HEK293 (cell line): ENCODE results near the gene CYTIP.

Experiments used
- HOXA7 ChIP-seq: sonication (generic); formaldehyde crosslinking; IDR thresholded peaks from 2 replicates; pipeline ENCODE4 v1.8.1; 2022; ENCODE audit warnings: missing genetic modification reagents, borderline replicate concordance
- ZNF140 ChIP-seq: fragments of 450-650 bp; formaldehyde crosslinking; IDR thresholded peaks from 2 replicates; pipeline ENCODE4 v1.5.1; 2016; ENCODE audit warnings: missing biosample characterization, missing genetic modification characterization
- ZNF221 ChIP-seq: fragments of 450-650 bp; formaldehyde crosslinking; IDR thresholded peaks from 2 replicates; pipeline ENCODE4 v1.5.1; 2017; ENCODE audit warnings: missing biosample characterization, missing genetic modification characterization, borderline replicate concordance
- ZNF302 ChIP-seq: fragments of 450-650 bp; formaldehyde crosslinking; IDR thresholded peaks from 2 replicates; pipeline ENCODE4 v1.5.1; 2016; ENCODE audit warnings: missing biosample characterization, missing genetic modification characterization, low read depth
- ZNF335 ChIP-seq: fragments of 450-650 bp; formaldehyde crosslinking; conservative IDR thresholded peaks from 2 replicates; pipeline ENCODE4 v1.5.1; 2016; ENCODE audit warnings: missing biosample characterization, missing genetic modification characterization
- ZNF555 ChIP-seq: fragments of 450-650 bp; formaldehyde crosslinking; conservative IDR thresholded peaks from 2 replicates; pipeline ENCODE4 v1.5.1; 2017; ENCODE audit warnings: missing biosample characterization, mild to moderate bottlenecking, missing genetic modification characterization, inconsistent platforms
- ZNF561 ChIP-seq: fragments of 450-650 bp; IDR thresholded peaks from 2 replicates; pipeline ENCODE4 v1.5.1; 2018; ENCODE audit warnings: missing biosample characterization, missing genetic modification characterization, borderline replicate concordance
- ZNF664 ChIP-seq: fragments of 450-650 bp; formaldehyde crosslinking; IDR thresholded peaks from 2 replicates; pipeline ENCODE4 v1.5.1; 2016; ENCODE audit warnings: missing biosample characterization, missing genetic modification characterization
- TF ChIP-seq, protein P1 (sequence below): fragments of 450-650 bp; formaldehyde crosslinking; IDR thresholded peaks from 2 replicates; pipeline ENCODE4 v1.5.1; 2016; ENCODE audit warnings: missing biosample characterization, missing genetic modification characterization
- TF ChIP-seq, protein P2 (sequence below): fragments of 450-650 bp; formaldehyde crosslinking; IDR thresholded peaks from 2 replicates; pipeline ENCODE4 v1.5.1; 2016; ENCODE audit warnings: missing biosample characterization, missing genetic modification characterization
- TF ChIP-seq, protein P3 (sequence below): fragments of 450-650 bp; formaldehyde crosslinking; IDR thresholded peaks from 2 replicates; pipeline ENCODE4 v1.5.1; 2016; ENCODE audit warnings: missing biosample characterization, missing genetic modification characterization
- TF ChIP-seq, protein P4 (sequence below): fragments of 450-650 bp; formaldehyde crosslinking; IDR thresholded peaks from 2 replicates; pipeline ENCODE4 v1.5.1; 2016; ENCODE audit warnings: missing biosample characterization, missing genetic modification characterization
- TF ChIP-seq, protein P5 (sequence below): sonication (generic); formaldehyde crosslinking; IDR thresholded peaks from 2 replicates; pipeline ENCODE4 v1.8.1; 2022; ENCODE audit warnings: mild to moderate bottlenecking, moderate library complexity, missing genetic modification reagents

DNA sequence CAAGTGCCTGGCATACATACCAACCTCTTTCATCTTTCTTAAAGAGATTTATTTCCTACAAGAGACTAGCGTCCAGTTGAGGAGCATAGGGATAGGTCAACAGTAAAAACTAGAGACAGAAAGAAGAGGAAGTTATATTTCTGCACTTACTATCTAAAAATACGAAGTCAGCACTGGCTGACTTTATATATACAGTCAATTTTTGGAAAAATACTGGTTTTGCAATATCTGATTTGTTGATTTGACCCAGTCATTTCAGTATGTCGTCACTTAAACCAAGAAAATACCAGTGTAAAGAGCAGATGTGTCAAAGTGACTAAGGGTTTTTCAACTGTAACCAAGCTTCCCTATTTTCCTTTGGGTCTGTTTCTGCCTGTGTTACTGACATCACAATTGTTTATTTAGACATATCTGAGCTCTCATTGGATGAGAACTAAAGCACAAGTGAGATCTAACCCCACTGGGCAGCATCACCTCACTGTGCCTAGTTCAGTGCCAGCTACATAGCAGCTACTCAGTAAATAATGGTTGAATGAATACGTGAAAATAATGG is 23.0 kb downstream of the CYTIP start:
- TF ChIP-seq, protein P1, sequence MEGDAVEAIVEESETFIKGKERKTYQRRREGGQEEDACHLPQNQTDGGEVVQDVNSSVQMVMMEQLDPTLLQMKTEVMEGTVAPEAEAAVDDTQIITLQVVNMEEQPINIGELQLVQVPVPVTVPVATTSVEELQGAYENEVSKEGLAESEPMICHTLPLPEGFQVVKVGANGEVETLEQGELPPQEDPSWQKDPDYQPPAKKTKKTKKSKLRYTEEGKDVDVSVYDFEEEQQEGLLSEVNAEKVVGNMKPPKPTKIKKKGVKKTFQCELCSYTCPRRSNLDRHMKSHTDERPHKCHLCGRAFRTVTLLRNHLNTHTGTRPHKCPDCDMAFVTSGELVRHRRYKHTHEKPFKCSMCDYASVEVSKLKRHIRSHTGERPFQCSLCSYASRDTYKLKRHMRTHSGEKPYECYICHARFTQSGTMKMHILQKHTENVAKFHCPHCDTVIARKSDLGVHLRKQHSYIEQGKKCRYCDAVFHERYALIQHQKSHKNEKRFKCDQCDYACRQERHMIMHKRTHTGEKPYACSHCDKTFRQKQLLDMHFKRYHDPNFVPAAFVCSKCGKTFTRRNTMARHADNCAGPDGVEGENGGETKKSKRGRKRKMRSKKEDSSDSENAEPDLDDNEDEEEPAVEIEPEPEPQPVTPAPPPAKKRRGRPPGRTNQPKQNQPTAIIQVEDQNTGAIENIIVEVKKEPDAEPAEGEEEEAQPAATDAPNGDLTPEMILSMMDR (tag by site-specific recombination), result no peak
- TF ChIP-seq ZNF140, result no peak
- TF ChIP-seq, protein P2, sequence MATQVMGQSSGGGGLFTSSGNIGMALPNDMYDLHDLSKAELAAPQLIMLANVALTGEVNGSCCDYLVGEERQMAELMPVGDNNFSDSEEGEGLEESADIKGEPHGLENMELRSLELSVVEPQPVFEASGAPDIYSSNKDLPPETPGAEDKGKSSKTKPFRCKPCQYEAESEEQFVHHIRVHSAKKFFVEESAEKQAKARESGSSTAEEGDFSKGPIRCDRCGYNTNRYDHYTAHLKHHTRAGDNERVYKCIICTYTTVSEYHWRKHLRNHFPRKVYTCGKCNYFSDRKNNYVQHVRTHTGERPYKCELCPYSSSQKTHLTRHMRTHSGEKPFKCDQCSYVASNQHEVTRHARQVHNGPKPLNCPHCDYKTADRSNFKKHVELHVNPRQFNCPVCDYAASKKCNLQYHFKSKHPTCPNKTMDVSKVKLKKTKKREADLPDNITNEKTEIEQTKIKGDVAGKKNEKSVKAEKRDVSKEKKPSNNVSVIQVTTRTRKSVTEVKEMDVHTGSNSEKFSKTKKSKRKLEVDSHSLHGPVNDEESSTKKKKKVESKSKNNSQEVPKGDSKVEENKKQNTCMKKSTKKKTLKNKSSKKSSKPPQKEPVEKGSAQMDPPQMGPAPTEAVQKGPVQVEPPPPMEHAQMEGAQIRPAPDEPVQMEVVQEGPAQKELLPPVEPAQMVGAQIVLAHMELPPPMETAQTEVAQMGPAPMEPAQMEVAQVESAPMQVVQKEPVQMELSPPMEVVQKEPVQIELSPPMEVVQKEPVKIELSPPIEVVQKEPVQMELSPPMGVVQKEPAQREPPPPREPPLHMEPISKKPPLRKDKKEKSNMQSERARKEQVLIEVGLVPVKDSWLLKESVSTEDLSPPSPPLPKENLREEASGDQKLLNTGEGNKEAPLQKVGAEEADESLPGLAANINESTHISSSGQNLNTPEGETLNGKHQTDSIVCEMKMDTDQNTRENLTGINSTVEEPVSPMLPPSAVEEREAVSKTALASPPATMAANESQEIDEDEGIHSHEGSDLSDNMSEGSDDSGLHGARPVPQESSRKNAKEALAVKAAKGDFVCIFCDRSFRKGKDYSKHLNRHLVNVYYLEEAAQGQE (tag by site-specific recombination), result no peak
- TF ChIP-seq ZNF555 (tag by site-specific recombination), result no peak
- no peak for TF ChIP-seq HOXA7 (CRISPR knock-in tag)
- TF ChIP-seq, protein P3, sequence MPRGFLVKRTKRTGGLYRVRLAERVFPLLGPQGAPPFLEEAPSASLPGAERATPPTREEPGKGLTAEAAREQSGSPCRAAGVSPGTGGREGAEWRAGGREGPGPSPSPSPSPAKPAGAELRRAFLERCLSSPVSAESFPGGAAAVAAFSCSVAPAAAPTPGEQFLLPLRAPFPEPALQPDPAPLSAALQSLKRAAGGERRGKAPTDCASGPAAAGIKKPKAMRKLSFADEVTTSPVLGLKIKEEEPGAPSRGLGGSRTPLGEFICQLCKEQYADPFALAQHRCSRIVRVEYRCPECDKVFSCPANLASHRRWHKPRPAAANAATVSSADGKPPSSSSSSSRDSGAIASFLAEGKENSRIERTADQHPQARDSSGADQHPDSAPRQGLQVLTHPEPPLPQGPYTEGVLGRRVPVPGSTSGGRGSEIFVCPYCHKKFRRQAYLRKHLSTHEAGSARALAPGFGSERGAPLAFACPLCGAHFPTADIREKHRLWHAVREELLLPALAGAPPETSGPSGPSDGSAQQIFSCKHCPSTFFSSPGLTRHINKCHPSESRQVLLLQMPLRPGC (tag by site-specific recombination), result no peak
- TF ChIP-seq ZNF221 (tag by site-specific recombination), result no peak
- TF ChIP-seq, protein P4, sequence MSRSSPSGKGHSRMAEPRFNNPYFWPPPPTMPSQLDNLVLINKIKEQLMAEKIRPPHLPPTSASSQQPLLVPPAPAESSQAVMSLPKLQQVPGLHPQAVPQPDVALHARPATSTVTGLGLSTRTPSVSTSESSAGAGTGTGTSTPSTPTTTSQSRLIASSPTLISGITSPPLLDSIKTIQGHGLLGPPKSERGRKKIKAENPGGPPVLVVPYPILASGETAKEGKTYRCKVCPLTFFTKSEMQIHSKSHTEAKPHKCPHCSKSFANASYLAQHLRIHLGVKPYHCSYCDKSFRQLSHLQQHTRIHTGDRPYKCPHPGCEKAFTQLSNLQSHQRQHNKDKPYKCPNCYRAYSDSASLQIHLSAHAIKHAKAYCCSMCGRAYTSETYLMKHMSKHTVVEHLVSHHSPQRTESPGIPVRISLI (tag by site-specific recombination), result no peak
- TF ChIP-seq ZNF302 (tag by site-specific recombination), result no peak
- no peak for TF ChIP-seq ZNF664
- TF ChIP-seq ZNF561 (tag by site-specific recombination), result no peak
- no peak for TF ChIP-seq ZNF335
- TF ChIP-seq, protein P5, sequence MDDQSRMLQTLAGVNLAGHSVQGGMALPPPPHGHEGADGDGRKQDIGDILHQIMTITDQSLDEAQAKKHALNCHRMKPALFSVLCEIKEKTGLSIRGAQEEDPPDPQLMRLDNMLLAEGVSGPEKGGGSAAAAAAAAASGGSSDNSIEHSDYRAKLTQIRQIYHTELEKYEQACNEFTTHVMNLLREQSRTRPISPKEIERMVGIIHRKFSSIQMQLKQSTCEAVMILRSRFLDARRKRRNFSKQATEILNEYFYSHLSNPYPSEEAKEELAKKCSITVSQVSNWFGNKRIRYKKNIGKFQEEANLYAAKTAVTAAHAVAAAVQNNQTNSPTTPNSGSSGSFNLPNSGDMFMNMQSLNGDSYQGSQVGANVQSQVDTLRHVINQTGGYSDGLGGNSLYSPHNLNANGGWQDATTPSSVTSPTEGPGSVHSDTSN (CRISPR knock-in tag), result no peak
